BE2C (cell line): ENCODE measurements around the gene DOCK9.

Experiments
- DNase-seq: peaks from one replicate; pipeline ENCODE4 v3.0.0-alpha.2; 2020
- H3K27me3 ChIP-seq: fragments of 250-450 bp; sonication (Bioruptor Pico); 2 replicates; pipeline ENCODE4 v1.5.1; 2020; ENCODE audit warnings: mild to moderate bottlenecking
- H3K36me3 ChIP-seq: fragments of 250-450 bp; sonication (Bioruptor Pico); 2 replicates; pipeline ENCODE4 v1.5.1; 2020; ENCODE audit warnings: mild to moderate bottlenecking
- H3K4me1 ChIP-seq: fragments of 250-450 bp; sonication (Bioruptor Pico); 2 replicates; pipeline ENCODE4 v1.5.1; 2020
- H3K4me3 ChIP-seq: 2 replicates; pipeline ENCODE4 v1.5.1; 2011; ENCODE audit warnings: low read depth, low read length
- H3K9me3 ChIP-seq: fragments of 250-450 bp; sonication (Bioruptor Pico); 2 replicates; pipeline ENCODE4 v1.5.1; 2020
- CTCF ChIP-seq: IDR thresholded peaks from 2 replicates; pipeline ENCODE4 v1.5.1; 2012; ENCODE audit warnings: mild to moderate bottlenecking, low read depth, low read length

Gene DOCK9

GRCh38 chr13:98915563-98915962 is 62.3 kb downstream of the DOCK9 start:
- no peak for DNase-seq
- Histone ChIP-seq H3K9me3 (no peaks in the 10 kb centered on the region), H3K4me1 (no peaks in the 10 kb centered on the region)

GRCh38 chr13:98913741-98914140 is 64.1 kb downstream of the DOCK9 start:
- no peak overlapping the region for H3K4me3 ChIP-seq
- DNase-seq: no peak
- H3K27me3 ChIP-seq: peaks cover 38% of the 10 kb centered on the region
- H3K9me3 ChIP-seq: no peaks in the 10 kb centered on the region
- no peak for TF ChIP-seq CTCF
- H3K4me1 ChIP-seq: no peaks in the 10 kb centered on the region
- H3K36me3 ChIP-seq: no peaks in the 10 kb centered on the region

More at GRCh38 chr13:98915563-98915962, 62.3 kb downstream of the DOCK9 start:
- no peak for TF ChIP-seq CTCF
- Histone ChIP-seq H3K36me3 (no peaks in the 10 kb centered on the region), H3K27me3 (peaks cover 20% of the 10 kb centered on the region), H3K4me3 (no peak overlapping the region)

GRCh38 chr13:98912846-98913245 is 65.0 kb downstream of the DOCK9 start:
- H3K27me3 ChIP-seq: peaks cover 42% of the 10 kb centered on the region
- DNase-seq: no peak

GRCh38 chr13:98910501-98910951 is 67.3 kb downstream of the DOCK9 start:
- no peak overlapping the region for H3K4me3 ChIP-seq

More at GRCh38 chr13:98912846-98913245, 65.0 kb downstream of the DOCK9 start:
- no peaks in the 10 kb centered on the region for H3K36me3 ChIP-seq
- H3K9me3 ChIP-seq: no peaks in the 10 kb centered on the region
- H3K4me1 ChIP-seq: no peaks in the 10 kb centered on the region
- TF ChIP-seq CTCF: no peak
- H3K4me3 ChIP-seq: no peak overlapping the region

GRCh38 chr13:98909016-98909415 is 68.8 kb downstream of the DOCK9 start:
- H3K9me3 ChIP-seq: no peaks in the 10 kb centered on the region
- H3K4me3 ChIP-seq: no peak overlapping the region
- H3K27me3 ChIP-seq: peaks cover 67% of the 10 kb centered on the region
- no peaks in the 10 kb centered on the region for H3K4me1 ChIP-seq
- DNase-seq: no peak
- H3K36me3 ChIP-seq: no peaks in the 10 kb centered on the region
- TF ChIP-seq CTCF: no peak

More at GRCh38 chr13:98910501-98910951, 67.3 kb downstream of the DOCK9 start:
- Histone ChIP-seq H3K36me3 (no peaks in the 10 kb centered on the region), H3K27me3 (peaks cover 63% of the 10 kb centered on the region), H3K4me1 (no peaks in the 10 kb centered on the region), H3K9me3 (no peaks in the 10 kb centered on the region)
- TF ChIP-seq CTCF: no peak
- DNase-seq: no peak

- TF ChIP-seq CTCF: no peak
- Histone ChIP-seq H3K4me3 (no peak overlapping the region), H3K36me3 (no peaks in the 10 kb centered on the region), H3K4me1 (no peaks in the 10 kb centered on the region), H3K27me3 (peaks cover 67% of the 10 kb centered on the region), H3K9me3 (no peaks in the 10 kb centered on the region)
- no peak for DNase-seq
These were observed 70.9 kb downstream of the DOCK9 start for GRCh38 chr13:98906746-98907502.
